T-helper 2 cell treated with Interferon-gamma antibody and Interleukin-4, amounts not matched to agents 5 μg/mL and 100 μg/mL, for 36 hours (primary cell): ENCODE data around the gene PRKD3.
"Not testable (repeated sequence)": the region's sequence is repeated elsewhere in the genome, so short reads cannot be mapped to it uniquely, and the experiment has no call there.

Experiments
- DNase-seq: peaks from one replicate; pipeline ENCODE4 v3.0.0; 2021; ENCODE audit warnings: low spot score
- H3K27ac Mint-ChIP-seq: one replicate; pipeline ENCODE4 v1.8.0; 2021; ENCODE audit warnings: mild to moderate bottlenecking, mixed read lengths
- H3K27me3 Mint-ChIP-seq: one replicate; pipeline ENCODE4 v1.8.0; 2021; ENCODE audit warnings: low read depth, mixed read lengths
- H3K36me3 Mint-ChIP-seq: one replicate; pipeline ENCODE4 v1.8.0; 2021; ENCODE audit warnings: low read depth, mixed read lengths
- H3K4me1 Mint-ChIP-seq: one replicate; pipeline ENCODE4 v1.8.0; 2021; ENCODE audit warnings: low read depth, mixed read lengths
- H3K4me3 Mint-ChIP-seq: one replicate; pipeline ENCODE4 v1.8.0; 2022; ENCODE audit warnings: mild to moderate bottlenecking, moderate library complexity, mixed read lengths
- H3K9me3 Mint-ChIP-seq: one replicate; pipeline ENCODE4 v1.8.0; 2021; ENCODE audit warnings: mixed read lengths

Gene PRKD3

GRCh38 chr2:37316181-37316580 lies 8.5 kb downstream of the PRKD3 start:
- peaks cover 8% of the 10 kb centered on the region for H3K27me3 Mint-ChIP-seq
- H3K27ac Mint-ChIP-seq, result no peak overlapping the region
- H3K36me3 Mint-ChIP-seq, result peaks cover 3% of the 10 kb centered on the region
- no peak for DNase-seq
- no peak overlapping the region for H3K4me3 Mint-ChIP-seq
- H3K9me3 Mint-ChIP-seq, result no peaks in the 10 kb centered on the region
- H3K4me1 Mint-ChIP-seq, result peaks cover 29% of the 10 kb centered on the region

DNA sequence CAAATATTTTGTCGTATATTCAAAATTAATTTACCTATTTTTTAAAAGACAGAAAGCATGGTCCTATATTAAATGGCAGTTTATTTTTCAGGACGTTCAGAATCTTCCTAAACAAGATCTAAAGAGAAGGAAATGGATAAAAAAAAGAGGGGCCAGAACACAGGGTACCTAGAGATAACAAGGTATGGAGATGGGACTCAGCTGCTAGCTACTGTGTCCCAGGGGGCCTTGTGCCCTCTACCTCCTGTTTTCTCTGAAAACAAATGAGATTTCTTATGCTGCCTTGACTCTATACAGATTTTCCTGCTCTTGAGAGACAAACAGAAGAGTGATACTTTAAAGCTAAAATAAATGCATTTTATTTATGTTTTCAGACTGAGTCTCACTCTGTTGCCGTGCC lies 9.3 kb downstream of the PRKD3 start:
- no peak for DNase-seq
- H3K4me3 Mint-ChIP-seq, result no peak overlapping the region
- no peak overlapping the region for H3K27ac Mint-ChIP-seq
- H3K36me3 Mint-ChIP-seq, result peaks cover 3% of the 10 kb centered on the region
- peaks cover 32% of the 10 kb centered on the region for H3K4me1 Mint-ChIP-seq
- no peaks in the 10 kb centered on the region for H3K9me3 Mint-ChIP-seq
- H3K27me3 Mint-ChIP-seq, result peaks cover 10% of the 10 kb centered on the region

DNA sequence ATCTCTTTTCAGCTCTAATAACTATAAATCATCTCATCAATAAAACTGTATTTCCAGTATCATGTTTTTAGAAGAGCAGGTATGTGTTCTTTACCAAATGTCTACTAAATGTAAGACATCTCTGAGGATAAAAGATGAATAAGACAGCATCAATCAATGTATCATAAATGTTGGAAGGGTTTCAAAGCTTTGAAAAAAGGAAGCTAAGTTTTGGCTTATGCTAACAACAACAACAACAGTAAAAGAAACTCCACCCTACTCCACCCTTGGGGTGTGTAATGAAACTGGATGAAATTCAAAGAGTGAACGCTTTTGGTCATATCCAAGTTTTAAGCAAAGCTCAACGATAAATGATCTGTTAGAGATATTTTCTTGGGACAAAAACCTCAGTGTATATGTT lies 17.1 kb downstream of the PRKD3 start:
- H3K4me1 Mint-ChIP-seq, result peaks cover 15% of the 10 kb centered on the region
- H3K27ac Mint-ChIP-seq, result no peak overlapping the region
- no peaks in the 10 kb centered on the region for H3K9me3 Mint-ChIP-seq
- H3K36me3 Mint-ChIP-seq, result no peaks in the 10 kb centered on the region
- no peak for DNase-seq
- no peak overlapping the region for H3K4me3 Mint-ChIP-seq
- H3K27me3 Mint-ChIP-seq, result peaks cover 3% of the 10 kb centered on the region

DNA sequence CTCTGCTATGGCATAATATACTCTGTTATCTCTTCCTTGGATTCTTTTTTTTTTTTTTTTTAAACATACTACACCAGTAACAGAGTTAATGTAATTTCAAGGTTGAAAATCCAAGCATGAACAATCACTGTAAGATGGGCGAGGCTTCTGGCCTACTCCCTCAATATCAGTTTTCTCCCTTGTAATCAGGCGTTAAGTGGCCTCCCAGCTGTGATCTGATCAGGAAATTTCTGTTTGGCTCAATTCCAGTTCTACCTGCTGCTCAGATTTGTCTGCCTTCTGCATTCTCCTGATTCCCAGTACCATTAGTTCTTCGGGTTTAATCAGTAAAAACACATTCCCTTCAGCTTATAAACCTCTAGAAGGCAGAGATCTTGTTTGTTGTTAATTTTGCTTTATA lies 18.6 kb downstream of the PRKD3 start:
- H3K9me3 Mint-ChIP-seq, result no peaks in the 10 kb centered on the region
- no peak overlapping the region for H3K4me3 Mint-ChIP-seq
- H3K27ac Mint-ChIP-seq, result no peak overlapping the region
- no peaks in the 10 kb centered on the region for H3K36me3 Mint-ChIP-seq
- H3K27me3 Mint-ChIP-seq, result peaks cover under 1% of the 10 kb centered on the region
- H3K4me1 Mint-ChIP-seq, result peaks cover 5% of the 10 kb centered on the region
- no peak for DNase-seq

GRCh38 chr2:37302701-37303252 lies 21.9 kb downstream of the PRKD3 start:
- no peaks in the 10 kb centered on the region for H3K27me3 Mint-ChIP-seq
- no peaks in the 10 kb centered on the region for H3K36me3 Mint-ChIP-seq
- H3K9me3 Mint-ChIP-seq, result no peaks in the 10 kb centered on the region
- no peak for DNase-seq
- no peaks in the 10 kb centered on the region for H3K4me1 Mint-ChIP-seq
- H3K4me3 Mint-ChIP-seq, result no peak overlapping the region
- no peak overlapping the region for H3K27ac Mint-ChIP-seq

GRCh38 chr2:37301408-37301807 lies 23.2 kb downstream of the PRKD3 start:
- no peaks in the 10 kb centered on the region for H3K9me3 Mint-ChIP-seq
- H3K4me1 Mint-ChIP-seq, result no peaks in the 10 kb centered on the region

DNA sequence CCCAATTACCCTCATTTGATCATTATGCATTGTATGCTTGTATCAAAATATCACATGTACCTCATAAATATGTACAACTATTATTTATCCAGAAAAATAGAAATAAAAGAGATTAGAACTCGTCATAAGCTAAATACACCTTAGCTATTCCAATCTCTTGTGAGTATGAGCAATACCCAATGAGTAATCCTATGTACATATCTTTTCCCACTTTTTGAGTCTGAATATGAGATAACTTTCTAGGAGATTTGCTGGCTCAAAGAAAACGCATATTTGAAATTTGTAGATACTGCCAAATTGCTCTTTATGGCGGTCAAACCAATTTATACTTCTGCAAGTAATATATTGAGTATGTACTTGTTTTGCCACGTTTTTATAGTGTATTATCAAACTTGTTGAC lies 24.1 kb downstream of the PRKD3 start:
- H3K27ac Mint-ChIP-seq, result no peak overlapping the region
- H3K4me3 Mint-ChIP-seq, result no peak overlapping the region
- no peaks in the 10 kb centered on the region for H3K27me3 Mint-ChIP-seq
- H3K36me3 Mint-ChIP-seq, result no peaks in the 10 kb centered on the region
- H3K4me1 Mint-ChIP-seq, result no peaks in the 10 kb centered on the region
- DNase-seq, result no peak
- no peaks in the 10 kb centered on the region for H3K9me3 Mint-ChIP-seq

More at GRCh38 chr2:37301408-37301807, 23.2 kb downstream of the PRKD3 start:
- Mint-ChIP-seq H3K4me3 (no peak overlapping the region), H3K27ac (no peak overlapping the region), H3K27me3 (no peaks in the 10 kb centered on the region), H3K36me3 (no peaks in the 10 kb centered on the region)
- DNase-seq, result no peak

DNA sequence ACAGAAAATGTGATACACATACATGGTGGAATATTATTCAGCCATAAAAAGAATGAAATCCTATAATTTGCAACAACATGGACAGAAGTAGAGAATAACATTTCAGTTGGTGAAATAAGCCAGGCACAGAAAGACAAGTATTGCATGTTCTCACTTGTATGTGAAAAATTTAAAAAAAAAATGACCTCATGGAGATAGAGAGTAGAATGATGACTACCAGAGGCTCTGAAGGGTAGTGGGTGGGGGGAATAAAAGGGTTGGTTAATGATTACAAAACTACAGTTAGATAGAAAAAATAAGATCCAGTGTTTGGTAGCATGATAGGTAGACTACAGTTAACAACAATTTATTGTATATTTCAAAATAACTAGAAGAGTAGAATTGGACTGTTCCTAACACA lies 24.5 kb downstream of the PRKD3 start:
- no peaks in the 10 kb centered on the region for H3K36me3 Mint-ChIP-seq
- H3K27me3 Mint-ChIP-seq, result no peaks in the 10 kb centered on the region
- H3K4me1 Mint-ChIP-seq, result no peaks in the 10 kb centered on the region
- H3K4me3 Mint-ChIP-seq, result no peak overlapping the region
- H3K27ac Mint-ChIP-seq, result no peak overlapping the region
- no peaks in the 10 kb centered on the region for H3K9me3 Mint-ChIP-seq
- DNase-seq, result no peak

DNA sequence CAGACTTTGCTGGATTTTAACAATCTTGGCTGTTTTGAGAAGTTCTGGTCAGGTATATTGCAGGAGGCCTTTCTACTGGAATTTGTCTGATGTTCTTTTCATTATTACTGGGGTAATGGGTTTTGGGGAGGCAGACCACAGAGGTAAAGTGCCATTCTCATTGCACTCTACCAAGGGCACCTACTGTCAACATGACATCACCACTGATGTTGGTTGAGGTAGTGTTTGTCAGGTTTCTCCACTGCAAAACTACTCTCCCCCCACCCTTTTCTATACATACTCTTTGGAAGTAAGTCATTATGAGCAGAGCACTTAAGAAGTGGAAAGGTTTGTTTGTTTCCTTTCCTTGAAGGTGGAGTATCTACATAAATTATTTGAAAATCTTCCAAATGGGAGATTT lies 27.0 kb downstream of the PRKD3 start:
- Mint-ChIP-seq H3K27me3 (no peaks in the 10 kb centered on the region), H3K36me3 (no peaks in the 10 kb centered on the region), H3K4me3 (no peak overlapping the region), H3K9me3 (no peaks in the 10 kb centered on the region), H3K27ac (no peak overlapping the region), H3K4me1 (no peaks in the 10 kb centered on the region)
- no peak for DNase-seq

DNA sequence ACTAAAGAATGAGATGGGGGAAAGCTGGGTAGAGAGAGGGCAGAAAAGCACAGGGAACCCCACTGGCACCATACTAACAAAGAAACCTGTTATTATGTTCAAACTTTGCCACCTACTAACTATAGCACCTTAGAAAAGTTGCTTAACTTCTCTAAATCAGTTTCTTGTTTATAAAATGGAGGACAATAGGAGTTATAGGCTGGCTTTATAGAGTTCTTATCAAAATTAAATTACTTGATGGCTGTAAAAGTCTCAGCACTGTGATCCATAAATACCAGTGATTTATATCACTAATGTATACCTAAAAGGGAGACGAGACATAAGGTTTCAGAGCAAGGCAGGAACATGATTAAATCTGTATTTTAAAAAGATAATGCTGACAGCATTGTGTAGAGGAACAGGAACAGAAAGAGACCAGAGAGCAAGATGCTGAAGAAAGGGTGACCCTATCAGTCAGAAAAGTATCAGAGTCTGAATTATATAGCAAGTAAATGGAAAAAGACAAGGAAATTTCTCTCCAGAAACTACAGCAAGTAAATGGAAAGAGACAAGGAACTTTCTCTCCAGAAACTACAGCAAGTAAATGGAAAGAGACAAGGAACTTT lies 29.1 kb downstream of the PRKD3 start:
- Mint-ChIP-seq H3K9me3 (no peaks in the 10 kb centered on the region), H3K4me1 (no peaks in the 10 kb centered on the region), H3K36me3 (peaks cover 3% of the 10 kb centered on the region), H3K27ac (no peak overlapping the region), H3K4me3 (no peak overlapping the region), H3K27me3 (no peaks in the 10 kb centered on the region)
- no peak for DNase-seq

GRCh38 chr2:37294858-37295257 lies 29.8 kb downstream of the PRKD3 start:
- not testable (repeated sequence) for H3K9me3 Mint-ChIP-seq, DNase-seq, H3K27me3 Mint-ChIP-seq, H3K4me3 Mint-ChIP-seq, H3K36me3 Mint-ChIP-seq, H3K27ac Mint-ChIP-seq, H3K4me1 Mint-ChIP-seq

GRCh38 chr2:37291680-37292079 lies 33.0 kb downstream of the PRKD3 start:
- Mint-ChIP-seq H3K4me3 (no peak overlapping the region), H3K4me1 (no peaks in the 10 kb centered on the region), H3K9me3 (no peaks in the 10 kb centered on the region), H3K36me3 (peaks cover 3% of the 10 kb centered on the region), H3K27me3 (no peaks in the 10 kb centered on the region), H3K27ac (no peak overlapping the region)
- no peak for DNase-seq

- Mint-ChIP-seq H3K4me1 (no peaks in the 10 kb centered on the region), H3K27ac (no peak overlapping the region)
- no peak for DNase-seq
Measured at GRCh38 chr2:37287966-37288365, 36.7 kb downstream of the PRKD3 start.

GRCh38 chr2:37284381-37284780 lies 40.3 kb downstream of the PRKD3 start:
- H3K36me3 Mint-ChIP-seq, result peaks cover 3% of the 10 kb centered on the region
- no peak for DNase-seq

More at GRCh38 chr2:37287966-37288365, 36.7 kb downstream of the PRKD3 start:
- no peaks in the 10 kb centered on the region for H3K27me3 Mint-ChIP-seq
- no peaks in the 10 kb centered on the region for H3K9me3 Mint-ChIP-seq
- peaks cover 3% of the 10 kb centered on the region for H3K36me3 Mint-ChIP-seq
- no peak overlapping the region for H3K4me3 Mint-ChIP-seq

GRCh38 chr2:37283207-37283606 lies 41.4 kb downstream of the PRKD3 start:
- Mint-ChIP-seq H3K4me3 (no peak overlapping the region), H3K36me3 (peaks cover 3% of the 10 kb centered on the region), H3K9me3 (no peaks in the 10 kb centered on the region), H3K4me1 (no peaks in the 10 kb centered on the region), H3K27me3 (no peaks in the 10 kb centered on the region), H3K27ac (no peak overlapping the region)
- DNase-seq, result no peak

More at GRCh38 chr2:37284381-37284780, 40.3 kb downstream of the PRKD3 start:
- H3K4me1 Mint-ChIP-seq, result no peaks in the 10 kb centered on the region
- no peak overlapping the region for H3K27ac Mint-ChIP-seq
- H3K9me3 Mint-ChIP-seq, result no peaks in the 10 kb centered on the region
- H3K27me3 Mint-ChIP-seq, result no peaks in the 10 kb centered on the region
- H3K4me3 Mint-ChIP-seq, result no peak overlapping the region
